HCT116 (cell line): Measurements from ENCODE around the gene FREM3. TPM values are rescaled to one million over a fixed set of nuclear protein-coding genes. Genes with fewer than 3 reads are reported as not detected.

Experiments used
- ATAC-seq: fragments of 200-7000 bp; cut with Tn5 transposase; 2 replicates; pipeline ENCODE4 v1.9.1; 2020; ENCODE audit warnings: mild to moderate bottlenecking, moderate library complexity
- BruUV-seq: library from RNA; stranded (reverse); fragments of 400-500 nt; replicated peaks from 2 replicates; lab custom pipeline; 2021; lab: Mats Ljungman, UMichigan
- CTCF ChIA-PET: fragments of 300-600 bp; sonication (Branson Sonifier 250); formaldehyde crosslinking; loops from one replicate; lab custom pipeline; 2021; ENCODE audit warnings: antibody characterized with exemption; lab: Charles Lee
- POLR2A ChIA-PET: fragments of 300-600, 350-600 bp; sonication (Branson Sonifier 250); formaldehyde crosslinking; loops from one replicate; lab custom pipeline; 2021; ENCODE audit warnings: antibody characterized with exemption; lab: Charles Lee
- RAD21 ChIA-PET, 2 experiments: fragments of 300-600 bp; sonication (Branson Sonifier 250); formaldehyde crosslinking; loops; one replicate each; lab custom pipeline; 2023; ENCODE audit warnings: low total read pairs in 2 of 2; ENCODE audit not compliant: uncharacterized antibody in 2 of 2, unreplicated experiment in 2 of 2, low non-redundant PET in 1 of 2; lab: Charles Lee
- DNase-seq: peaks from one replicate; pipeline ENCODE4 v3.0.0-alpha.2; 2010; ENCODE audit warnings: low read depth, low spot score
- H2AFZ ChIP-seq: fragments of 200-600 bp; shearing (Covaris generic), sonication (generic); 2 replicates; pipeline ENCODE4 v1.6.1; 2017; ENCODE audit warnings: low read depth, mixed run types, mixed read lengths, antibody characterized with exemption, low read length; ENCODE audit not compliant: poor library complexity, severe bottlenecking
- H3K27ac ChIP-seq: 2 replicates; pipeline ENCODE4 v1.5.1; 2012; ENCODE audit warnings: low read depth, low read length
- H3K27me3 ChIP-seq: fragments of 200-600 bp; sonication (generic); 2 replicates; pipeline ENCODE4 v1.6.1; 2016; ENCODE audit warnings: mixed run types, low read length, mixed read lengths; ENCODE audit not compliant: insufficient read depth
- H3K36me3 ChIP-seq, 2 experiments: fragments of 200-500 bp in 1 of 2; fragments of 200-600 bp in 1 of 2; sonication (Bioruptor generic) in 1 of 2; sonication (generic) in 1 of 2; 2 replicates each; pipeline versions ENCODE4 v1.5.1 to v1.6.1; 2014 to 2016; ENCODE audit warnings: low read length in 2 of 2, inconsistent platforms in 1 of 2, mixed read lengths in 1 of 2, mixed run types in 1 of 2; ENCODE audit not compliant: insufficient read depth in 2 of 2, control insufficient read depth in 1 of 2
- H3K4me1 ChIP-seq, 2 experiments: fragments of 200-600 bp in 1 of 2; sonication (generic) in 1 of 2; 2 replicates each; pipeline versions ENCODE4 v1.5.1 to v1.6.1; 2012 to 2017; ENCODE audit warnings: low read length in 2 of 2, inconsistent platforms in 1 of 2, mild to moderate bottlenecking in 1 of 2, mixed read lengths in 1 of 2, mixed run types in 1 of 2, moderate library complexity in 1 of 2; ENCODE audit not compliant: insufficient read depth in 2 of 2, control insufficient read depth in 1 of 2
- H3K4me2 ChIP-seq: fragments of 200-600 bp; sonication (generic); 2 replicates; pipeline ENCODE4 v1.6.1; 2017; ENCODE audit warnings: mixed run types, low read length, mixed read lengths
- H3K4me3 ChIP-seq, 2 experiments: fragments of 200-600 bp in 1 of 2; sonication (generic) in 1 of 2; replicated peaks in 1 of 2; 2 replicates each; pipeline ENCODE4 v1.5.1; 2011 to 2016; ENCODE audit warnings: low read length in 2 of 2, control low read depth in 1 of 2, low read depth in 1 of 2, mild to moderate bottlenecking in 1 of 2, mixed read lengths in 1 of 2, mixed run types in 1 of 2
- H3K79me2 ChIP-seq: fragments of 200-600 bp; sonication (generic); 2 replicates; pipeline ENCODE4 v1.6.1; 2017; ENCODE audit warnings: mild to moderate bottlenecking, mixed run types, low read length, moderate library complexity, mixed read lengths; ENCODE audit not compliant: insufficient read depth
- H3K9ac ChIP-seq: fragments of 200-600 bp; sonication (generic); 2 replicates; pipeline ENCODE4 v1.6.1; 2016; ENCODE audit warnings: low read length, mixed read lengths
- H3K9me2 ChIP-seq: fragments of 200-600 bp; sonication (generic), shearing (Covaris generic); 2 replicates; pipeline ENCODE4 v1.6.1; 2017; ENCODE audit warnings: mixed run types, mild to moderate bottlenecking, moderate library complexity; ENCODE audit not compliant: insufficient read depth
- H3K9me3 ChIP-seq, 2 experiments: fragments of 200-500 bp in 1 of 2; fragments of 200-600 bp in 1 of 2; sonication (Bioruptor generic) in 1 of 2; sonication (generic) in 1 of 2; 2 replicates each; pipeline ENCODE4 v1.6.1; 2014 to 2017; ENCODE audit warnings: low read length in 2 of 2, mixed read lengths in 2 of 2, inconsistent platforms in 1 of 2, low read depth in 1 of 2, mild to moderate bottlenecking in 1 of 2, mixed run types in 1 of 2, moderate library complexity in 1 of 2; ENCODE audit not compliant: control insufficient read depth in 1 of 2, insufficient read depth in 1 of 2
- H4K20me1 ChIP-seq: fragments of 200-600 bp; sonication (generic), shearing (Covaris generic); 2 replicates; pipeline ENCODE4 v1.6.1; 2017; ENCODE audit warnings: mixed run types, mild to moderate bottlenecking, moderate library complexity; ENCODE audit not compliant: insufficient read depth
- CEBPB ChIP-seq: IDR thresholded peaks from 2 replicates; pipeline ENCODE4 v1.6.1; 2012; ENCODE audit warnings: low read depth
- ELF1 ChIP-seq: IDR thresholded peaks from 2 replicates; pipeline ENCODE4 v1.6.1; 2012; ENCODE audit warnings: low read depth, borderline replicate concordance
- EZH2 ChIP-seq: fragments of 200-600 bp; sonication (generic); IDR thresholded peaks from 2 replicates; pipeline ENCODE4 v1.6.1; 2017; ENCODE audit warnings: antibody characterized with exemption, mixed run types
- JUND ChIP-seq: IDR thresholded peaks from 2 replicates; pipeline ENCODE4 v1.6.1; 2012
- RAD21 ChIP-seq: IDR thresholded peaks from 2 replicates; pipeline ENCODE4 v1.6.1; 2012; ENCODE audit warnings: low read depth, mild to moderate bottlenecking
- SIN3A ChIP-seq: IDR thresholded peaks from 2 replicates; pipeline ENCODE4 v1.6.1; 2012; ENCODE audit warnings: low read depth
- TCF7L2 ChIP-seq: IDR thresholded peaks from 2 replicates; pipeline ENCODE4 v1.7.0; 2011; ENCODE audit warnings: borderline replicate concordance, inconsistent platforms; ENCODE audit not compliant: insufficient read depth, insufficient read length; ENCODE audit errors: extremely low read depth
- YY1 ChIP-seq: IDR thresholded peaks from 2 replicates; pipeline ENCODE4 v1.6.1; 2011; ENCODE audit warnings: low read length, low read depth, moderate library complexity, mild to moderate bottlenecking; ENCODE audit not compliant: insufficient replicate concordance; ENCODE audit errors: extremely low read depth
- intact Hi-C: fragments of 100-400 bp; cut with micrococcal nuclease; formaldehyde crosslinking; loops from 2 replicates; pipeline ENCODE4 v1.10.0; 2022
- total RNA-seq: library from RNA; stranded (reverse); gene quantifications from one replicate; pipeline ENCODE4 v1.2.1, GENCODE V29; 2021; ENCODE audit not compliant: unreplicated experiment
- TF ChIP-seq, protein P1 (sequence below): IDR thresholded peaks from 2 replicates; pipeline ENCODE4 v1.6.1; 2012
- TF ChIP-seq, protein P2 (sequence below): IDR thresholded peaks from 2 replicates; pipeline ENCODE4 v1.6.1; 2012; ENCODE audit warnings: low read depth

The FREM3 gene
- total RNA-seq, 1 experiment from 2014 or later = not detected

DNA sequence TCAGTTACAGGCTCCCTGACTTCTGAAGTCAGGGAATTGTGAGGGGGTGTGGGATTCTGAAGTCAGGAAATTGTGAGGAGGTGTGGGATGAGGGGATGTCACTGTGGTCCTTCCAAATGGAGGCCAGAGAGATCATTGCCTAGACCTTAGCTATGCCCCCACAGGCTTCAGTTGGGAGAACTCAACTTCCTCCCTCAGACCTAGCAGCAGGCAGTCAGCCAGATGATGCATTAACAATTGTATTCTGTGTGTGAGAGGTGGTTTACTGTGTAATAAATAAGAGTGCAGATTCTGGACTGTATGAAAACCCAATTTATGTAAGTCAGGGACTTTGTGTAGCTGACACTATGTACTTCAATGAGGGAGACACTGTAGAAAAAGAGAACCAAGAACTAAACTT is 65.7 kb downstream of the FREM3 start:
- POLR2A ChIA-PET = no interaction called here

DNA sequence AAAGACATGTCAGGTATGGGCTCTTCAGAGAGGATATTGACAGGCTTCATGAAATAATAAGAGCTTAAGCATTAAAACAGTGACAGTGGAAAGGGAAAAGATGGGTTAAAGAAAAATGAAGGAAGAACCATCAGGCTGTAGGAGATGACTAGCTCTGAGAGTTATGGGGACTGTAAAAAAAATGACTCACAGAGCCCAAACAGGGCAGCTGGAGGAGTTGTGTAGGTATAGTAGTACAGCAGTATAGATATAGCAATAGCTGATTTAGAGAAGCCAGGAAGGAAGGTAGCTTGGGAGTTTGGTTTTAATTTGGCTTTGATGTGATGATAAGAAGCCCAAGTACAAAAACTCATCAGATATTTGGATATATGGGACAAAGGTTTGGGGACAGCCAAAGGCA is 66.6 kb downstream of the FREM3 start:
- no peak for TF ChIP-seq EZH2
- no peak for TF ChIP-seq ELF1
- no peak for TF ChIP-seq SIN3A
- TF ChIP-seq CEBPB = no peak
- no peak for TF ChIP-seq JUND
- TF ChIP-seq, protein P1, sequence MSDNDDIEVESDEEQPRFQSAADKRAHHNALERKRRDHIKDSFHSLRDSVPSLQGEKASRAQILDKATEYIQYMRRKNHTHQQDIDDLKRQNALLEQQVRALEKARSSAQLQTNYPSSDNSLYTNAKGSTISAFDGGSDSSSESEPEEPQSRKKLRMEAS = no peak
- TF ChIP-seq YY1 = no peak

More for the DNA sequence above, 65.7 kb downstream of the FREM3 start:
- Histone ChIP-seq H2AFZ (no peak overlapping the region), H3K9ac (no peak overlapping the region), H3K4me3 (no peak overlapping the region), H3K9me3 (no peaks in the 10 kb centered on the region), H3K4me2 (no peak overlapping the region), H3K27me3 (0 out of 2 replicates have a peak, but pooled peaks cover 4% of the 10 kb centered on the region), H3K27ac (no peak overlapping the region), H3K79me2 (no peaks in the 10 kb centered on the region), H3K36me3 (no peaks in the 10 kb centered on the region), H3K4me1 (no peaks in the 10 kb centered on the region), H3K9me2 (no peaks in the 10 kb centered on the region), H4K20me1 (no peaks in the 10 kb centered on the region)
- no peak for TF ChIP-seq TCF7L2
- TF ChIP-seq SIN3A = no peak
- no peak for TF ChIP-seq RAD21
- TF ChIP-seq, protein P2, sequence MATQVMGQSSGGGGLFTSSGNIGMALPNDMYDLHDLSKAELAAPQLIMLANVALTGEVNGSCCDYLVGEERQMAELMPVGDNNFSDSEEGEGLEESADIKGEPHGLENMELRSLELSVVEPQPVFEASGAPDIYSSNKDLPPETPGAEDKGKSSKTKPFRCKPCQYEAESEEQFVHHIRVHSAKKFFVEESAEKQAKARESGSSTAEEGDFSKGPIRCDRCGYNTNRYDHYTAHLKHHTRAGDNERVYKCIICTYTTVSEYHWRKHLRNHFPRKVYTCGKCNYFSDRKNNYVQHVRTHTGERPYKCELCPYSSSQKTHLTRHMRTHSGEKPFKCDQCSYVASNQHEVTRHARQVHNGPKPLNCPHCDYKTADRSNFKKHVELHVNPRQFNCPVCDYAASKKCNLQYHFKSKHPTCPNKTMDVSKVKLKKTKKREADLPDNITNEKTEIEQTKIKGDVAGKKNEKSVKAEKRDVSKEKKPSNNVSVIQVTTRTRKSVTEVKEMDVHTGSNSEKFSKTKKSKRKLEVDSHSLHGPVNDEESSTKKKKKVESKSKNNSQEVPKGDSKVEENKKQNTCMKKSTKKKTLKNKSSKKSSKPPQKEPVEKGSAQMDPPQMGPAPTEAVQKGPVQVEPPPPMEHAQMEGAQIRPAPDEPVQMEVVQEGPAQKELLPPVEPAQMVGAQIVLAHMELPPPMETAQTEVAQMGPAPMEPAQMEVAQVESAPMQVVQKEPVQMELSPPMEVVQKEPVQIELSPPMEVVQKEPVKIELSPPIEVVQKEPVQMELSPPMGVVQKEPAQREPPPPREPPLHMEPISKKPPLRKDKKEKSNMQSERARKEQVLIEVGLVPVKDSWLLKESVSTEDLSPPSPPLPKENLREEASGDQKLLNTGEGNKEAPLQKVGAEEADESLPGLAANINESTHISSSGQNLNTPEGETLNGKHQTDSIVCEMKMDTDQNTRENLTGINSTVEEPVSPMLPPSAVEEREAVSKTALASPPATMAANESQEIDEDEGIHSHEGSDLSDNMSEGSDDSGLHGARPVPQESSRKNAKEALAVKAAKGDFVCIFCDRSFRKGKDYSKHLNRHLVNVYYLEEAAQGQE = no peak
- RAD21 ChIA-PET = no interaction called here
- ATAC-seq = no peak
- intact Hi-C loops = no loop called here
- no peak for DNase-seq
- CTCF ChIA-PET = no interaction called here
- BruUV-seq = no TSS peak

More for the DNA sequence above, 66.6 kb downstream of the FREM3 start:
- POLR2A ChIA-PET = interaction anchor here (1.2 kb wide), 1 partner anchor 12 kb away, joined by 3 read pairs; no protein-coding TSS in a partner anchor
- Histone ChIP-seq H3K36me3 (no peaks in the 10 kb centered on the region), H3K4me3 (no peak overlapping the region), H3K9me3 (no peaks in the 10 kb centered on the region), H3K4me1 (no peaks in the 10 kb centered on the region), H3K4me2 (no peak overlapping the region), H2AFZ (no peak overlapping the region), H4K20me1 (no peaks in the 10 kb centered on the region), H3K9me2 (no peaks in the 10 kb centered on the region), H3K9ac (no peak overlapping the region), H3K27me3 (0 out of 2 replicates have a peak, but pooled peaks cover 4% of the 10 kb centered on the region), H3K79me2 (no peaks in the 10 kb centered on the region), H3K27ac (no peak overlapping the region)
- no TSS peak for BruUV-seq
- RAD21 ChIA-PET = no interaction called here
- CTCF ChIA-PET = no interaction called here
- ATAC-seq = no peak
- no peak for DNase-seq
- intact Hi-C loops = no loop called here
